HG02852 (cell line): ENCODE results near the gene PPP2R5C.

Source experiments
- ATAC-seq: cut with Tn5 transposase; IDR thresholded peaks from one replicate; pipeline ENCODE4 v1.9.1; 2021; ENCODE audit warnings: mild to moderate bottlenecking, moderate library complexity; ENCODE audit not compliant: unreplicated experiment

PPP2R5C gene

GRCh38 chr14:101813171-101813759 lies 51.8 kb downstream of the PPP2R5C start:
- ATAC-seq, result no peak

DNA sequence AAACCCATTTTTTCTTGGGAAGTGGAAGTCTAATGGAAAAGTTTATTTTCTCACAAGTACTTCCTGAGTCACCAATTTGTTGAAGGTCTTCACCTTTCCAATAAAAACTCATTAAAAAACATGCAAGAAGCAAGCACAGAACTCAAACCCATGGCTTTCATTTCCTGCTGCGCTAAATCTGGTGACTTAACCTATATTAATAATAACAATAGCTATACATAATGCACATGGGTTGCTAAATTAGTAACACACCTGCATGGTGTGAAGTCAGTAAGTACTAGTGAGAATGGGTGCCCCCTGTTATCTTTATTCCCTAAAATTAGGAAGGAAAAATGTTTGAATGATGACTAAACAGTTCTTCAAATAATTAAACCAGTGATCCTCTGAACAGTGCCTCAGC lies 52.3 kb downstream of the PPP2R5C start:
- ATAC-seq, result no peak

- no peak for ATAC-seq
Measured at GRCh38 chr14:101814934-101815333, 53.4 kb downstream of the PPP2R5C start.

DNA sequence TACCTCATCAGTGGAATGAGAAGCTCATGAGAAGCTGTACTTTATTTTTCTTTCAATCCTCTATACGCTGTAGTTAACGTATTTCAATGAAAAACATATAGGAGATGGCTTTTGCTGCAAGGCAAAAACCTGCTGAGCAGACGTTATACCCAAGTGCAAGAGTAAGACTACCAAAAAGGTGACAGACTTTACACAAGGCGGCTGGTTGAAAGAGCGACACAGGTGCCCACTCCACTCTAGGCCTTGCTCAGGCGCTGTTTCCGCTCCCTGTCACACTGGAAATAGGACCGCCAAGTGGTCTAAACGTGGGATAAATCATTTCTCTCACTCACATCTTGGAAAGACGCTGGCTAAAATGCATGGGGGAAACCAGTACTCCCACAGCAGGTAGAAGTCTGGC lies 54.5 kb downstream of the PPP2R5C start:
- ATAC-seq, result no peak

DNA sequence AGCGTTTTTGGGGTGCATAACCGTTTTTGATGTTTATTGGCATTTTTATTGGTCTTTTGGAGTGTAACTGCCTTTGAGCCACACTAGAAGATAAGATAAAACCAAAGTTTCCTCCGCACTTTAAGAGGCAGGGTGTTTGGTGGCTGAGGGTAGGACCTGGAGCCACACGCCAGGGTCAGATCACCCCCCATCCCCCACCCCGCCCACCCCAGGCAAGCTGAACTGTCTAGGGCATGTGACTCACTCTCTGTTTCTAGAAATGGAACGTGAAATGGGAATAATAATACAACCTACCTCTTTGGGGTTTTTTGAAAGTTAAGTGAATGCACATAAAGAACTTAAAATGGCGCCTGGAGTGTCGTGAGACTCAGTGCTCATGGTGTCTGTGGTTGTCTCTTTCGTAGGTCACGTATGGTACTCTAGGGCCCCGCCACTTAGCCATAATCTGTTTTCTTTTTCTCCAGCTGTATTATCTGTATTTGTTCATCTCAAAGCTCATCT lies 56.0 kb downstream of the PPP2R5C start:
- no peak for ATAC-seq

DNA sequence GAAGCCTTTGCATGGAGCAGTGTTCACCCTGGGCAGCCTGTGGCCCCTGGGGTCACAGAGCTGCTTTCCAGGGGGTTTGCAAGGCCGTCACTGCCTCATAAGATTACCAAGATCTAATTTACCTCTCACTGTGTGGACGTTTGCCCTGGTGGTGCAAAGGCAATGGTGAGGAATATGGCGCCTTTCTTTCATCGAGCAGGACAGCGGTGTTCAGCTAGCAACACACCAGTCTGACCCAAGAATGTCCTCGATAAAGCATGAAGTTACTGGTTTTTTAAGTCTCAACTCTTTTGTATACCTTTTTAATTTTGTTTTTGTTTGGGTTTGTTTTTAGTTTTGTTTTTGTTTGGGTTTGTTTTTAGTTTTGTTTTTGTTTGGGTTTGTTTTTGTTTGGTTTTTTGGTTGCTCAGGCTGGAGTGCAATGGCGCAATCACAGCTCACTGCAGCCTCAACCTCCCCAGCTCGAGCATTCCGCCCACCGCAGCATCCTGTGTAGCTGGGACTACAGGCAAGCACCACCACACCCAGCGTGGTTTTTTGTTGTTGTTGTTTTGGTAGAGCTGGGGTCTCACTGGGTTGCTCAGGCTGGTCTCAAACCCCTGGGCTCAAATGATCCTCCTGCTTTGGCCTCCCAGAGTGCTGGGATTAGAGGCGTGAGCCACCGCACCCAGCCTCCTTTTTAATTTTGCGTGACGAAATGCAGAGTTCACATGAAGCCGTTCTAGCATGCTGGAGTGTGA lies 57.9 kb downstream of the PPP2R5C start:
- no peak for ATAC-seq

DNA sequence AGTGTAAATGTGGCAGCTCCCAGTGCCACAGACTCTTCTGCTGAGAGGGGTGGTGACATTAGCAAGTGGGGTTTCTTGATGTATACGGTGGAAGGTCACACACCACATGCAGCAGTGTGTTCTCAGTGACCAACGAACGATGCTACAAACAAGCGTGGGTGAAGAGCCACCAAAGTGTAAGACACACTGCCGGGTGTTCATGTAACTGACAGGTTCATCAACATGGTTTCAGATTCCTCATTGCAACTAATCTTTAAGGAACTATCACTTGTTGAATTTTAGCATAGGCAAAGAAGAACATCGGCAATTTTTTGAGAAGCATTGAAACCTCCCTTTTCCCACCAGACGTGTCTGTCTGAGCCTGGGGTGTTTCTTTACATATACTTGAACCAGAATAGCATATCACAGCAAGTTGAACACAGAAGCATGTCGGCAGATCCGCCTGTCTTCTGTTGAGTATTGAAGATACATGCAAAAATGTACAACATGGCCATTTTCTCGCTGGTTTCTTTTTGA lies 58.8 kb downstream of the PPP2R5C start:
- no peak for ATAC-seq

DNA sequence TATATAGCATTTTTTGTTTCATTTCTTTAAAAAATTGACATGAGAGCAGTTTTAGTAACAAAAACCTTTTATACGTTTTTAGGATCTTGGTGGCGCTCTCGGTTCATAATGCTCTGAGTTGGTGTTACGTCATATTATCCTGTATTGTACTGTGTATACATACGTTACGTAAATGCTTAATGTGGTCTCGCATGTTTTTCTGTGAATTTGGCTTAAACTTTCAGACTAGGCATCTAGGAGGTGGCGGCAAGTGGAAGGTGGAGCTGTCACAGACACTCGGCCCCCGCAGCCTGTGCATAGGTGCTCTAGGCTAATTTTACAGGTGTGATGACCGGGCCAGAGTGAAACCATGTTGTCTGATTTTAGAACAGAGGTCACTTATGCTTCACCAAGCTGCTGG lies 60.0 kb downstream of the PPP2R5C start:
- ATAC-seq, result no peak

DNA sequence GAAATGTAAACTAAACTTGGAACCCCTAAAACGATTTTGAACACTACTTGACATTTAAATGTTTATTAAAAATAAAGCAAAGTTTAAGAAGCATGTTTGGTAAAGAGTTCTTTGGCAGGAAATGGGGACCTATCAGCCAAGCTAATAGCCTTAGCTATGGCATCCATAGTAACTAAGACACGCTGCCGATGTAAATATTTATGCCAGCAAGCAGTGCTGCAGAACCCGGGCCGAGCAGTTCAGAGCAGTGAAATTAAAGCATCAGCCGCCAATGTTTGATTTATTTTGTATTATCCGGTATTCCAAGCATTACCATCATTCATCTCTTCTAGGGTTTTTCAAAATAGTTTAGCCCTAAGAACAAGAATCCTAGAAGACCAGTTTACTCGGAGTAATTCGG lies 61.6 kb downstream of the PPP2R5C start:
- no peak for ATAC-seq

DNA sequence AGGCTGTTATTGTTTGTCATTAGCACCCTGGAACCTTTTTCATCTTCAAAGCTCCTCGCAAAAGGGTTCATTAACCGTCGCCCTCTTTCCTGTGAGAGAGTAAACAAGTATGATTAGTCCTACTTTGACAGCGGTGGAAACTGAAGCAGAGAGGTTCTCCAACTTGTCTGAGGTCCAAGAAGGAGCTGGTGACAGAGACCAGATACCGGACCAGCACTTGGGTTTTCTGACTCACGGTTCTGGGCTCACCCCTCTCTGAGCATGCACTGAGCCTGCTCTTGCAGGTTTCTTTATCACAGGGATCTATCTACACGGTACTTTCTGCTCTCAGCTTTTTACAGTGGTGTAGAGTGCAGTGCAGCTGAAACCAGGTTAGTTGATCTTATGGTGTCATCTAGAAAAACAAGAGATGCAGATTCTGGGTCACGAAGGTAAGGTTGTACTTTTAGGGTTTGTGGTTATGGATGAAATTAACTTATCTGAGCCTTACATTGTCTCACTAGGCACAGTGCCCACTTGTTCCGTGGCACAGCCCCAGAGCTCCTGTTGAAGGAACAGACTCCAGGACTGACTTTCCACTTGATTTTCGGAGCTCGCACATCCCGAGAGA lies 62.1 kb downstream of the PPP2R5C start:
- peak; percentile 56 for ATAC-seq

- no peak for ATAC-seq
Measured at GRCh38 chr14:101824339-101824727, 62.8 kb downstream of the PPP2R5C start.

- no peak for ATAC-seq
Measured at GRCh38 chr14:101825797-101826196, 64.3 kb downstream of the PPP2R5C start.

DNA sequence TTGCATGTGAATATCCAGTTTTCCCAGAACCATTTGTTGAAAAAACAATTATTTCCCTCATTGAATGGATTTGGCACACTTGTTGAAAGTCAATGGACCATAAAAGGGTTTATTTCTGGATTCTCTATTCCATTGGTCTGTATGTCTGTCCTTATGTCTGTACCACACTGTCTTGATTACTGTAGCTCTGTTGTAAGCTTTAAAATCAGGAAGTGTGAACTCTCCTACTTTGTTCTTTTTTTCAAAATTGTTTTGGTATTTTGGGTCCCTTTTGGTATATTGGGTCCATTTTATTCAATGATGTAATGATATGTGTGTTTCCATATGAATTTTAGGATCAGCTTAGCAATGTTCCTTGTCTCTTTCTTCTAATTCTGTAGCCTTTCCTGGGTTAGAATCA lies 64.8 kb downstream of the PPP2R5C start:
- ATAC-seq, result no peak

DNA sequence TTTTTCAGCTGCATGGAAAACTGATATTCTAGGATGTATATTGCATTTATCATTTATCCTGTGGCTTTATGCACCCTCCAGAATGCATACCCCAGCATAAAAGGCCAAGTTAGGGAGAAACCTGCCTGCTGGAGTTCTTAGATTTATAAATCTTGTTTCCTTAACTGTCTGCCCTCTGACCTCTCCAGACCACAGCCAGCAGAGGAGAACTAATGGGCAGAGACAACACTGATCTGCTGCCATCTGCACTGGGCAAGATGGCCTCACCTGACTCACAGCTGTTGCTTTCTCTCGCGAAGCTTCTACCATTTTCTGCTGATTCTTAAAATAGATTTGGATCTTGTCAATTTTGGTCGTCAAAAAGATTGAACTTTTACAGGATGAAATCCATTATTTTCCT lies 65.8 kb downstream of the PPP2R5C start:
- ATAC-seq, result no peak

GRCh38 chr14:101828046-101828445 lies 66.5 kb downstream of the PPP2R5C start:
- ATAC-seq, result no peak

- no peak for ATAC-seq
Measured at GRCh38 chr14:101830271-101830670, 68.8 kb downstream of the PPP2R5C start.

DNA sequence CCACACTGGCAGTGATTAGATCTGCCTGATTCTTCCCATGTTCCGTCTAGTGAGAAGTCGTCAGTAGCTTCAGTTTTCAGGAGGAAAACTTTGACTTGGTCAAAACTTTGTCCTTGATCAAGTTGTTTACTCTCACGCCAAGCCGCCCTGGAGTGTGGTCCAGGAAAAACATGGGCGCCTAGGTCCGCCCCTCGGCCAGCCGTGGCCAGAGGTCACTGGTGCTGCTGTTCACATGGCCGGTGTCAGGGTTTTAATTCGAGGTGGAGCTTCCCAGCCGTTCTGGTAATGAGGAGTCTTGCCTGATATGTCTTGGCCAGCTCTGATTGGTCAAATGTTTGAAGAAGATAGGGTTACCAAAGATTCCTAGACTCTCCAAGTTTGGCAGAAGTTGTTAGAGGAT lies 71.5 kb downstream of the PPP2R5C start:
- no peak for ATAC-seq

DNA sequence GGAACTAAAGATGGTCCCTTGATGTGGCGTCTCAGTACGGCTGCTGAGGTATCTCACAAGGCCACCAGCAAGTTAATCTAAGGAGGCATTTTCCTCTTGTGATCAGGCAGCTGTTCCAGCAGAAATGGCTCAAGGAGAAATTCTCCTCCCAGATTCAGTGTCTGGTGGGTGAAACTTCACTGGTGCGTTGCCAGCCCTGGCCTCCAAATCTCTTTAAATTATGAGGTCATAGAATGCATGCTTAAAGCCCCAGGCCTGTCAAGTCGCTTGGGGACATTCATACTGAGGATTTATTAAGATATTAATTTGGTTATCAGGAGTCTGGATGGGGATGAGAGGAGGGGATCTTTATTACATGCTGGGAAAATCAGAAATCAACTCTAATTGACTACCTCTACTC lies 72.9 kb downstream of the PPP2R5C start:
- ATAC-seq, result no peak

- ATAC-seq, result no peak
Measured at GRCh38 chr14:101834800-101835547, 73.5 kb downstream of the PPP2R5C start.

GRCh38 chr14:101835566-101835965 lies 74.1 kb downstream of the PPP2R5C start:
- no peak for ATAC-seq

GRCh38 chr14:101836135-101836534 lies 74.6 kb downstream of the PPP2R5C start:
- ATAC-seq, result no peak
